SK-MEL-5 (cell line): ENCODE results near the gene KDSR. TPM values are rescaled to one million over a fixed set of nuclear protein-coding genes. Genes with fewer than 3 reads are reported as not detected.

ENCODE experiments used
- DNase-seq: peaks from one replicate; pipeline ENCODE4 v3.0.0-alpha.2; 2016; ENCODE audit warnings: low read depth, low spot score
- in situ Hi-C: cut with HindIII; loops from 2 replicates; pipeline ENCODE4 v1.10.0; 2016; ENCODE audit warnings: low sequenced_read_pairs, high pct_unique_total_duplicates, low pct_unique_long_range_greater_than_20kb
- total RNA-seq: library from RNA; depleted of rRNA; stranded (reverse); fragments of >200 nt; shearing (Covaris generic); gene quantifications from 2 replicates; pipeline ENCODE4 v1.2.3, GENCODE V29; 2014

KDSR gene
- total RNA-seq, 1 experiment from 2014 or later: 27.6 TPM

GRCh38 chr18:63316612-63317555 is 50.1 kb downstream of the KDSR start:
- no peak for DNase-seq
- in situ Hi-C loops: no loop called here

DNA sequence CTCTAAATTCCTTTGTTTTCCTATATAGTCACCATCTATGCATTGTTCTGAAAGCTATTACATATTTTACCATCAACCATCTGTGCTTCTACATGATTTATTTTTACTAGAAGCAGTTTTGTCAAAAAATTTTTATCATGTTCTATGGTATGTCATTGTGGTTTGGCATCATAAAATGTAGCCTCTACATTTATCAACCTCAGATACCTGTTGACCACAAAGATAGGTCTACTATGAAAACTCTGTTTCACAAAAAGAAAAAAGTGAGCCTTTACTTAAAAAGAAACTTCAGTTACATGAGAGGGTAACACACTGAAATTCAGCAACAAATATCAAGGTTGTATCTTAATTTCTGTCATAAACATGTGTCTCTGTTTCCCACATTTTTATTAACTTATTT is 51.1 kb downstream of the KDSR start:
- in situ Hi-C loops: no loop called here
- DNase-seq: no peak

DNA sequence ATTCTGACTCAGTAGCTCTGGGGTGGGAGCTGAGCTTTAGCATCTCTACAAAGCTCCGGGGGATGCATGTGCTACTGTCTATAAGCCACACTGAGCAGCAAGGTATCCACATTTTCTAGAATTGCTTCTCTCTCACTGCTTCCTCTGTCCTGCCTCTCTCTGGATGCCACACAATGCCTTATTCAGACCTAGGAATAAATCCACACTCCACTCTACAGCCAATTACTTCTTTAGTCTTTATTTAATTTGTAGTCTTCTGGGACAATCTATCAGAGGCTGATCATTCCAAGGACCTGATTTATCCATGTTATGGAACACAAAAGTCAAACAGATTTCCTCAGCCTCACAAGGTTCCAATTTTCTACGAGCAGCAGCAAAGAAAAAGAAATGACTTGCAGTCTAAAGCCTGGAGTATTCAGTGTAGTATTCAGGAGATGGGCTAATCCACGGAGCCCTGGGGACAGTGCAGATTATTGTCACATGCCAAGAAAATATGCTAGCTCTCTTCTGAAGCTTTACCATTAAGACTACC is 51.8 kb downstream of the KDSR start:
- no peak for DNase-seq
- in situ Hi-C loops: no loop called here

DNA sequence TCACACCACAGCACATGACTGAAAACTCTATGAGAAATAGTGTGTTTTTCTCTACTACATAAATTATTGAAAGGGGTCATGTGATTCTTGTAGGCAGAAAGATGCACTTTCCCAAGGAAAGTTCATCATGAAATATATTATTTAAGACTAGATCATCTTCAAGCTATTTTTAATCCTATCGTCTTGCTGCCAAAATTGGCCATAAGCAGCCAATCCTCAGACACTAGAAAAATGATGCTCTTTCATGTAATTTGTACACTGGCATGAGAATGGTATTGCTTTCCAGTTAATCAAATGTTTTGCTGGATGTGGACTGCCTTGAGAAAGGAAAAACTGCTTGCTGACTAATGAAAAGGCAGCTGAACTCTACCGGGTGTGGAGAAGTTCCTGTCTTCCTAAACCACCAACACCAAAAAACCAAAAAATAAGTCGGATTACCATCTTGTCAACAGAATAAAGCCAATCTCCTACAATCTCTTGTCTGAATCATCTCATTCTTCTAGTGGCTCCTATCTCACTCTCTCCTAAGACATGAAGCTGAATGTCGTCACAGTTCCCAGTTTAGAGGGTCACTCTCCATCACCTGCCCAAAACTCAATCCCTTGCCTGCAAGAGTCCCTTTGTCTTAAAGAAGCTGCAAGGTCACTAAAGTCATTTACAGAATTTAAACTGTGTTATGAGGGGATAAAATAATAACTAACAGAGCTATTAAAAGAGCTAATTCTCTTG is 52.8 kb downstream of the KDSR start:
- in situ Hi-C loops: no loop called here
- no peak for DNase-seq

DNA sequence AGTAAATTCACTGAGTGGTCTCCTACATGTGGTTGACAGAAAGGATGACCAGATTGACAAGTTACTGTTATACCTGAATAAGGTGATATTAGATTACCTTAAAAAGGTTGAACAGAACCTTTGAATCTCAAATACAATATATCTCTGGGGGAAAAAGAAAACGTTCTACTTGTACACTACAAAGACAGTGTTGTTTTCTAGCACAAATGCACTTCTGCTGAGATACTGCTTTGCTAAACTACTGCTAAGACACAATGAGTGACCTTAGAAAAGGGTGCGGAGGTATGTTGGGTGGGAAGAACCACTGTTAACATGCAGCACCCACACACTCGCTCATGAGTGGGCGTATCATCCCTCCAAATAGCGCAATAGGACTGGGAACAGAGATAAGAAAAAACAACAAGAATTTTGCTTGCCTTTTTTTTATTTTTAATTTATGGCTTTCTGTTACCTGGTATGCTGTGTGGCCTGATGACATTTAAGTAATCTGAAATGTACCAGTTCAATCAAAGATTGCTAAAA is 53.5 kb downstream of the KDSR start:
- in situ Hi-C loops: no loop called here
- DNase-seq: no peak

DNA sequence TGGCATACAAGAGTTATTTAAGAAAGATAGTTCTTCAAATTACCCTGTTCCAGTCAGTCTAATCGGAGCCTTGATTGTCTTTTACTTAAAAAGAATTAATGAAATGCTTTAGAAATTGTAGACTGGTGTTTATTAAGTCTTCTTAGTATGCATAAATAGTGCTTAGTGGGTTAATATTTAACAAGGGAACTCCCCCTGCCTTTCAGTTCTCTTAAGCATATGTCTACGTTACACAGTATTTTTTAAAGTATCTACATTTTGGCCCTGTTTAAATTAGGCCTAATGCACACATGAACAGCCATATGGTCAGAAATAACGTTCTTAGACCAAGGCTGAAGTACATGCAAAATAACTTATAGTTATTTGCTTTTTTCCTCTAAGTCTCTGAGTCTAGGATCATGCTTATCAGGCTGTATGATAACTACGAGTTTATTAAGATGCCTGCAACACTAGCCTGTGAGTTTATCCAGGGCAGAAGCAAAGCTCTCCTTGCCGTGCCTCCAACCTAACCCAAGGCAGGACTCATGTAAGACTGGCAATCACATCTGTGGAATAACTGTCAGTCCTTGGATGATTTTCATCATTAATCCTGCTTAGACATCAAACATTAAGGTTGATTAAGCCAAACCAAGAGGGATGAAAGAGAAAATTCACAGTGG is 54.1 kb downstream of the KDSR start:
- DNase-seq: no peak
- in situ Hi-C loops: no loop called here

- in situ Hi-C loops: no loop called here
- no peak for DNase-seq
These were observed 55.0 kb downstream of the KDSR start for GRCh38 chr18:63312019-63312409.

DNA sequence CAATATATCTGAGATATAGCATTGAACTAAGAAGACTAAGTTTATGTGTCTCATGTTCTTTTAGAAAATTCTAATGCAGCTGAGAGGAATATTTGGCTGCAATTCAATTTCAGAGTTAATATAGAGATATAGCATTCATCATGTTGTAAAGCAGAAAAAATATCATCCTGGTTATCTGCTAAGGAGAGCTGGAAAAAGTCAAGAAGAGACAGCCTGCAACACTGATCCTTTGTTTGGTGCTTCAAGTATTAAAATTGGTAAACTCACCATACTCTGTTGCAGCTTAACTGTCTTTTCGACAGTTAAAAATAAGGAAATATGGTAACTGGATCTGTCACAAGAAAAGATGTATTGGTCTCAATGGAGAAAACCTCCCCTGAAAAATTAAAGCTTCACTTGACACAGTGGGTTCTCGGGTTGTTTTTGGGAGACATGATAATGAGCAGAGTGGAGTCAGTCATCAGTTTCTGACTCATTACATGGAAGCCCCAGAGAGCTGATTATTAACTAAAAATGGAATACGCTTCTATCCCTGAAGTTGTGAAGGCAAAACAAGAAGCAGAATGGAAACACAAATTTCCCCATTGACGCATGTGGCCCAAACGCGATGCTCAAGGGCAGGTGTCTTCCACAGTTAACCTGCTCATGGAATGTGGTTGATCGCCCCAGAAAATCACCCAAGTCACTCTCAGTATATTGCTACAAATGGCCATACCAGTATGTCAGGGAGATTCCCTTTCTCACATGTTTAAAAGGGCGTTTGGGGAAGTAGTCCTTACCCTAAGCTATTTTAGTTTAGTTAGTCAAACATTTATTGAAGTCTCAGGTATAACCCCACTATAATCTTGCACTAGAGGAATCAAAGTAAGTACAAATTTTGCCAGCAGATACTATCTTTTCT is 55.6 kb downstream of the KDSR start:
- no peak for DNase-seq
- in situ Hi-C loops: no loop called here

DNA sequence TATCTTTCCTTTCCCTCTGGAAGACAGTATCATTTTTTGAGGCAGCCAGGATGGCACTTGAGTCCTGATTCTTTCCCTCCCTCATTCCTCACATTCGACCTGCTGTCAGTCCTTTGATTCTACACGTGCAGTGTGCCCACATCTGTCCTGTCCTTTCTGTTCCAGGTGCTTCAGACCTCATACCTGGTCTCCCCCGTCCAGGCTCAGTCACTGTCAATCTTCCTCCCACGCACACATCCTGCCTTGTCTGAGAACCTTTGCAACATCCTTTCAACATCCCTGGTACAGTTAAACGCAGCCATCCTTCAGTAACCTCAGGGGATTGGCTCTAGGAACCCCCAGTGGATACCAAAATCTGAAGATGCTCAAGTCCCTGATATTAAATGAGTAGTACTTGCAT is 57.6 kb downstream of the KDSR start:
- no peak for DNase-seq
- in situ Hi-C loops: no loop called here

DNA sequence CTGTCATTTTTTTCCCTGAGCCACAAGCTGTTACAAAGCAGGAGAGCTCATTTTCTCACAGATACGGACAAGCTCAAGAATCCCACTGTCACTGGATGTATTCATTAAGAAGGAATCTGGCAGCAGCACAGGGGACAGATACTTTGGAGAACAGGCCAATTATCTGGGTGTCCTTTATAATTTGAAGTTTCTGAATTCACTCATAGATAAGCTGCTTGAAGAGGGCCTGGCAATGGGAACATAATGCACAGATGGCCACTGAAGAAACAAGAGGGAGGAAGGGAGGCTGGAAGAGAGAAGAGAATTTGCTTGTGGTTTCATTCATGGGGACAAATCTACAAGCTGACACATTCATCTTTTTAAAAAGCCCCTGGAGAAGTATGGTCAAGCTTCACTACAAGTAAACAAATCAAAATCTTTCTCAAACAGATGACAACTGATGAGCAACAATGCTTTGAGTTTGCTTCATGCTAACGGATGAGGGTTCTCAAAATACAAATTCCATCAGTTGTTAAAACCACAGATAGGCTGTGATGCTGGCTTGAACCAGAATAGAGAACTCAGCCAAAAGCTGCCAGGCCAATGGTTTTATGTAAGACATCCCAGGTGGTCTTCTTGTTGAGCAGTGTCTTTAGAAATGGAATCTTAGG is 59.3 kb downstream of the KDSR start:
- in situ Hi-C loops: no loop called here
- DNase-seq: no peak

DNA sequence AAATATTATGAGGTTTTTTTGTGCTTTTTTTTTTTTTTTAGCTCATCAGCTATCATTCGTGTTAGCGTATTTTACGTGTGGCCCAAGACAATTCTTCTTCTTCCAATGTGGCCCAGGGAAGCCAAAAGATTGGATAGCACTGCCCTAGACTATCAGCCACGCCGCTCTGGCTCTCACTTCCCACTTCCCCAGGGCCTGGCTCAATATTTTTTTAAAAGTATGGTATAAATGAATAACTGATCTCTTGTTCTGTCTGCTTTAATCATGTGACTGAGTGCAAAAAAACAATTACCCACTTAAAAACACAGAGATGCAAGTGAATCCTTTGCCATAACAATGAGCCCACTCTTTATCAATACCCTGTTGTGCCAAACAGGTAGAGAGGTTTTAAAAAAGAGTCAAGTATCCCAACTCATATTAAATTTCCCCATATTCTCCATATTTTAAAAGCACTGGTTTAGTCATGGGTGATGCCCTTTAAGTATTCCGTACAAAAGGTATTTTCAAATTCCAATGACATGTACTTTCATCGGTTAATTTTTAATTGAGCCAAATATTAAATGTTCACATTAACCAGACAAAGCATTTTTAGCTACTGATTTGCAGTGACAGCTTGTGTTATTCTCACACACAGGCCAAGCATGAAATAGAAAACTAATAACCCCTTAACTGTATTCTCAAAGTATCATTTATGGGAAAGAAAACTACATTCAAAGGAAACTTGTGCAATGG is 60.0 kb downstream of the KDSR start:
- in situ Hi-C loops: no loop called here
- DNase-seq: no peak

- DNase-seq: no peak
- in situ Hi-C loops: no loop called here
These were observed 60.8 kb downstream of the KDSR start for GRCh38 chr18:63306249-63306648.

DNA sequence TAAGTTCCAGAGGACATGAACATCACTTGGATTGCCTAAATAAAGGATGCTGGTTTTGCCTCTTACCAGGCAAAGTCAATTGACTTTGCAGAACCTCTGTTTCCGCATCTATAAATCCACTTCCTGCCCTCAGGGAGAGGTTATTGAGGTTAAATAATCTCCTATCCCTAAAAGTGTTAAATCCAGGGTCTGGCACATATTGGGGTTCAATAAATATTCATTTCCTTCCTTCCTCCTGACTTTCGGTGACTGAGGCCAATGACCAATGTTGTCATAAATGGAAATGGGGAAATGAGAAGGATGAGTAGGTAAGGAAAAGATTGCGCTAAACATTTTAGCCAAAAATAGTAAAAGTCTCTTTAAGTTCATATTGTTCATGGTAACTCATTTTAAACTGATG is 63.5 kb downstream of the KDSR start:
- in situ Hi-C loops: no loop called here
- no peak for DNase-seq

GRCh38 chr18:63302636-63303405 is 64.2 kb downstream of the KDSR start:
- DNase-seq: no peak
- in situ Hi-C loops: no loop called here

DNA sequence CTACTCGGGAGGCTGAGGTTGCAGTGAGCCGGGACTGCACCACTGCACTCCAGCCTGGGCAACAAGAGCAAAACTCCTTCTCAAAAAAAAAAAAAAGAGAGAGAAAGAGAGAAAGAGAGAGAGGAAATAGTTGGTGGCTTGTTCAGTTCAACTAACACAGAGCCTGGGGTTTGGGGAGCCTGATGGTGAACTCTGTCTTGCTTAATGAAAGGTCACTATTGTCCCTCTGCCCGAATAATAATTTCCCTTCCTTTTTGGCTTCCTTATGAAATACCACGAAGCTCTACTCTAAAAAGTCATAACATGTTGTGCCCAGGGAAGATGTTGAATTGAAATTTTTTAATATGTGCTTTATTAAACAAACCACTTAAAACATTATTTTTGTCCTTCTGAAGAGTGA is 64.8 kb downstream of the KDSR start:
- in situ Hi-C loops: no loop called here
- no peak for DNase-seq
